Activated naive CD4-positive, alpha-beta T cell treated with Interleukin-2 at 50 U/mL for 16 hours (primary cell): Measurements from ENCODE around the gene SRMS.
A peak's percentile ranks its signal among the peaks of the same experiment; 100 is the strongest.

Source experiments
- DNase-seq: peaks from one replicate; pipeline ENCODE4 v3.0.0-alpha.2; 2020

Gene SRMS

GRCh38 chr20:63565021-63565698 lies 17.6 kb upstream of the SRMS start:
- no peak for DNase-seq

- no peak for DNase-seq
These were observed 16.7 kb upstream of the SRMS start for GRCh38 chr20:63564036-63564810.

- no peak for DNase-seq
These were observed 15.8 kb upstream of the SRMS start for GRCh38 chr20:63563225-63563935.

GRCh38 chr20:63562461-63563224 lies 15.1 kb upstream of the SRMS start:
- DNase-seq: no peak

DNA sequence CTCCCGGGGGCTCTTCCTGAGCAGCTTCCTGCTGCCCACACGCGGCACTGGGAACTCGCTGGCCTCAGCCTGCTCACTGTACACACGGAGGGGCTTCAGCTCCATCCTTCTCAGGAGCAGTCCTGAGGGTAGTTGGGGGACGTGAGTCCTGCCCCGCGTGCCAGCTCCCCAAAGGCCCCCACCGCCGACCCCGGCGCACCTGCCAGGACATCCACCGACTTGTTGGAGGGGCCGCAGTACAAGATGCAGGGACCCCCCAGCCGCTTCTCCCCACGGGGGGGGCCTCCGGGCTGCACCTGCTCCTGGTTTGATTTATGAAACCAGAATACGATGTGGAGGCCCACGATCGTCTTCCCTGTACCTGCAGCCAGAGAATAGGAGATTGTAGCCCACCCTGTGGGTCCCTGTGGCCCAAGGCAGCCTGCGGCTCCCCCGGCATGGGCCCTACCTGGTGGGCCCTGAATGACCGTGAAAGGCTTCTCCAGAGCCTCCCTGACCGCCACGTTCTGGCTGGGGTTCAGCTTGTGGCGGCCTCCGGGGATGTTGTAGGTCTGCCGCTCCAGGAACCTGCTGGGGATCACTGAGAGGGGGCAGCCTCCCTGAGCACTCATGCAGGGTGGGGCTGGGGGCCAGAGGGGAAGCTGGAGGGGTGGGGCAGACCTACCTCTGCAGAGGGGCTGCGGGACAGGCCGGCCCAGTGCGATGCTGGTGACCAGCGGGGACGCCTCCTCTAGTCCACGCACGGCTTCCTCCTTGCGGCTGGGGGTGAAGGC lies 14.3 kb upstream of the SRMS start:
- DNase-seq: no peak

DNA sequence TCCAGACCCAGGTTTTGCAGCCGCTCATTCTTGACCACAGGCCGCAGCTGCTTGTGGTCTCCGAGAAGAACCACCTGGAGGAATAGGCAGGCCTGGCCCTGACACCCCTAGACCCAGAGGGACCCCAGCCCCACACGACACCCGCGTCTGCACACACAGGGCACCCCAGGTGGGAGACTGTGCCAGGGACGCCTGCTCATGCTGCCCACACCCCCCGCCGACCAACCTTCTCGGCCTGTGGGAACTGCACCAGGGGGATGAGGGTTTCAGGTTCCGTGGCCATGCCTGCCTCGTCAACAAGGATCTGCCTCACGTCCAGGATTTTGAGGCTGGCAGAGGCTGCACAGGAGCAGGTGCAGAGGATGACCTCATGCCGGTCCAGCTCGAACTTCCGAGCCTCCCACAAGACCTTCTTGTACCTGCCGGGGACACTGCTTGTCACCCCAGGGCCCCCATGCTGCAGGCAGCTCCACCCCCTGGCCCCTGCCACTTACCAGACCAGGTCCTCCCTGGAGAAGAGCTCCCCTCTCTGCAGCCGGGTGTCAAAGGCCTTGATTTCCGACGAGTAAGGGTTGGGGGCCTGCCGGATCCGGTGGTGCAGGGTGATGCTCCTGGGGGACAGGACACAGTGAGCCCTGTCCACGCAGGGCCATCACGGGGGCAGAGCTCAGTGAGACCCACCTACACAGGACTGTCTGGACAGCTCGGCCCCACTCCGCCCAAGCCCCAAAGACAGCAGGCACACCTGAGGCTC lies 13.5 kb upstream of the SRMS start:
- no peak for DNase-seq

- DNase-seq: no peak
These were observed 12.8 kb upstream of the SRMS start for GRCh38 chr20:63560333-63560805.

DNA sequence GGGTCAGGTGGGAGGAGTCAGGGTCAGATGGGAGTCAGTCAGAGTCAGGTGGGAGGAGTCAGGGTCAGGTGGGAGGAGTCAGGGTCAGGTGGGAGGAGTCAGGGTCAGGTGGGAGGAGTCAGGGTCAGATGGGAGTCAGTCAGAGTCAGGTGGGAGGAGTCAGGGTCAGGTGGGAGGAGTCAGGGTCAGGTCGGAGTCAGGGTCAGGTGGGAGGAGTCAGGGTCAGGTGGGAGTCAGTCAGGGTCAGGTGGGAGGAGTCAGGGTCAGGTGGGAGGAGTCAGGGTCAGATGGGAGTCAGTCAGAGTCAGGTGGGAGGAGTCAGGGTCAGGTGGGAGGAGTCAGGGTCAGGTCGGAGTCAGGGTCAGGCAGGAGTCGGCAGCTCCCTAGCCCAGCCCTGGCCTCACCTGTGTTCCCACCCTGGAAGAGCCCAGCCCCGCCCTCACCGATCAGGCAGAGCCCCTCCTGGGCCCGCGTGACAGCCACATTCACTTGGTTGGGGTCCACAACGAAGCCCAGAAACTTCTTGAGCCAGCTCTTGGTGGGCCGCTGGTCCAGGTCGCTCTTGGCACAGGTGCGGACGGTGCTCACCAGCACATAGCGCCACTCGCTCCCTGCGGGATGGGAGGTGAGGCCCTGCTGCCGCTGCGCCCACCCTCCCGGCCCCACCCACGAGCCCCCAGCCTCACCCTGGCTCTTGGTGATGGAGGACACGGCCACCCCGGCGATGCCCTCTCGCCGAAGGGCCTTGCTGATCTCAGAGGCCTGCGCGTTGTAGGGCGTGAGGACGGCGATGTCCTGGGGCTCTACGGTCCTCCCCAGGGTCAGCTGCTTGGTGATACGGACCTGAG lies 12.2 kb upstream of the SRMS start:
- peak; percentile 35 for DNase-seq

DNA sequence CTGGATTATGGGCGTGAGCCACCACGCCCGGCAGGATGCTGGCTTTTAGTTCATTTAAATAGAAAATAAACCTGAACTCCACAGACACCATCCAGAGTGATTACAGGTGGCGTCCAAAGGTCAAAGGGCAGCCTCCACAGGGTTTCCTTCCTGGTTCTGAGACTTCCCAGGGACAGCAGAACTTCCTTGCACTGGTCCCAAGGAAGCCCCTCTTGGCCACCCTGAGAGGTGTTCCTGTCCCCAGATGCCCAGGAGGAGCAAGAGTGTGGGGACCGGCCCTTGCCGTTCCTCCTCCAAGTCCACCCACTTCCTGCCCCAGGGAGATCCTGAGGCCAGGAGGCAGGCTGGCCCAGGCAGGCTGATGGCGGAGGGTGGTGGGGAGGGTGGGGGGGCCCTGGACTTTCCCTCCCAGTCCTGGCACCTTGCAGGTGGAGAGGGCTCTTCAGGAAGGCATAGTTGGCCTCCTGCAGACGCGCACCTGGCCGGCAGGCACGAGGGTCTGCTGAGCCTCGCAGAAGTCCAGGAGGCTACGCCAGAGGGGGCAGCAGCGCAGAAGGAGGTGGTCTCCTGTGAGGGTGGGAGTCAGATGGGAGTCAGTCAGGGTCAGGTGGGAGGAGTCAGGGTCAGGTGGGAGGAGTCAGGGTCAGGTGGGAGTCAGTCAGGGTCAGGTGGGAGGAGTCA lies 11.4 kb upstream of the SRMS start:
- DNase-seq: no peak

DNA sequence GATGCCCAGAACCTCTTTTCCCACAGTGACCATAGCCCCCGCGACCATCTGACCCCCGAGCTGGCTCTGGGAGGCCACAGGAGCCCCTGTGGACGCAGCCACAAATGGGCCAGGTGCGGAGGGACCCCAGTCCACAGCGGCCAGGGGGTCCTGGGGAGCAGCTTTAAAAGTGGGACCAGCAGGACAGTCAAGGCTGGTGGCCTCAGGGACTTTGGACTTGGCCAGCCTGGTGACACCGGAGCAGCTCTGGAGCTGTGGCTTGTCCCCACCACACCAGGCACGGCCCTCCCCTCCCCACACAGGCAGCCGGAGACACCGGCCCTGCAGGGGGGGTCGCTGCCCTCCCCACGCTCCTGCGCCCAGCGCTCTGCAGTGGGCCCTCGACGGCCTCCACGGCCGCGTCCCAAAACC lies 9.9 kb upstream of the SRMS start:
- no peak for DNase-seq

- DNase-seq: no peak
These were observed 9.4 kb upstream of the SRMS start for GRCh38 chr20:63556873-63557478.

DNA sequence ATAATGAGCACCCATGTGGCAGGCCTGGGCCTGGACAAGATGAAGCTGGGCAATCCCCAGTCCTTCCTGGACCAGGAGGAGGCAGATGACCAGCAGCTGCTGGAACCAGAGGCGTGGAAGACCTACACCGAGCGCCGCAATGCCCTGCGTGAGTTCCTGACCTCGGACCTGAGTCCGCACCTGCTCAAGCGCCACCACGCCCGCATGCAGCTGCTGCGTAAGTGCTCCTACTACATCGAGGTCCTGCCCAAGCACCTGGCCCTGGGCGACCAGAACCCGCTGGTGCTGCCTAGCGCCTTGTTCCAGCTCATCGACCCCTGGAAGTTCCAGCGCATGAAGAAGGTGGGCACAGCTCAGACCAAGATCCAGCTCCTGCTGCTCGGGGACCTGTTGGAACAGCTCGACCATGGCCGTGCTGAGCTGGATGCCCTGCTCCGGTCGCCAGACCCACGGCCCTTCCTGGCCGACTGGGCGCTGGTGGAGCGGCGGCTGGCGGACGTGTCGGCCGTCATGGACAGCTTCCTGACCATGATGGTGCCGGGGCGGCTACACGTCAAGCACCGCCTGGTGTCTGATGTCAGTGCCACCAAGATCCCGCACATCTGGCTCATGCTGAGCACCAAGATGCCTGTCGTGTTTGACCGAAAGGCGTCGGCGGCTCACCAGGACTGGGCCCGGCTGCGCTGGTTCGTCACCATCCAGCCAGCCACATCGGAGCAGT lies 8.3 kb upstream of the SRMS start:
- no peak for DNase-seq

DNA sequence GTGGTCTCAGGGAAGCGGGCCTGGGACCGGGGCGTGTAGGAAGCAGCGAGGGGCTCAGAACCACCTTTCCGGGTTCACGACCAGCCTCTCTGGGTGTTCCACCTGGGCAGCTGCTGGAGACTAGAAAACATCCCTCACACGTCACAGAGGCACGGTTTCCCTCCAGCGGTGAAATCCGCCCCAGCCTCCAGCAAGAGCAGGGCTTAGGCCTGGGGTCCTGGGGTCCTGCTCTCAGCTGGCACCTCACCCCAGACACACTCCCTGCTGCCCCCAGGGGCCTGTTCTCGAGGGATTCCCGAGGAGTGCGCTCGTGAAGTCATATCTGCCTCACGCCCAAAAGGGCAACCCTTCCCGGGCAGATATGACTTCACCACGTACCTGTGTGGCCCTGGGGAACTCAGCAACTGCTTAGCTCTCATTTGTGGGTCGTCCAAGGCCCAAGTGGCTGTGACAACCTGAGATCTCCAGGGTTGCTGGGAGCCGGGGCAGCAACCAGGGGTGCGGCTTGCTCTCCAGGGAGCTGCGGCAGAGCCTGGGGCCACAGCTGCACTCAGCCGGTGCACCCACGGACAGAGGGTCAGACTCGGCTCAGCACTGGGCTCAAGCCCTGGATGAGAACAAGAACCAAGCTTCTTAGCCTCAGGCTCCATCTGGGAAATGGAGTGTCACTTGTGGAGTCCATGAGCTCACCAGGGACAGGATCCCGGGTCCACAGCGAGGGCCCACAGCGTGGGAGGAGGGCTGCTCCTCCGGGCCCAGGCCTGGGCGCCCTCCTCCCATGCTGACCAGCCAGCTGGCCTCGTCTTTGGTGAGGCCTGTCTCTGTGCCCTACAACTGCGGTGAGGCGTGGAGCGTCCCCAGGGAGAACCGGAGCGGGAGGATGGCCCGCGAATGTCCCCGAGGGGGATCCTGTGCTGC lies 7.1 kb upstream of the SRMS start:
- no peak for DNase-seq

DNA sequence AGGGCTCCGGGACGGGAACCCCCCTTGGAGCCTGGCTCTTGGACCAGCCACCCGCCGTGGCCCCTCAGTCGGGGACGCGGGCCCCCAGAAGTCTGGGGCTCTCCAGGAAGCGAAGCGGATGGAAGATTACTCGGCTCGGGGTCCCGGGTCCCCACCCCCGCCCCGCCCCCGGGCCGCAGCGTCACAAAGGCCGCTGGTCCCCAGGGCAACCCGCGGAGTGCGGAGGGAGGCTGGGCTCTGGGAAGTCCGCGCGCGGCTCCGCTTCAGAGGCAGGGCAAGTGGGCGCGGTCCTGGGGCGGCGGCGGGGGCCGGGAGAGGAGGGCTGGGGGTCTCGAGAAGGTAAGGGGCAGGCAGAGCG lies 6.4 kb upstream of the SRMS start, which contains the start of gene FNDC11:
Gene FNDC11, plus strand, starts transcription at position 227 of the 358 bp plus-strand sequence. CDS start 1,505 bp downstream, outside the sequence.
- peak; percentile 45 for DNase-seq

DNA sequence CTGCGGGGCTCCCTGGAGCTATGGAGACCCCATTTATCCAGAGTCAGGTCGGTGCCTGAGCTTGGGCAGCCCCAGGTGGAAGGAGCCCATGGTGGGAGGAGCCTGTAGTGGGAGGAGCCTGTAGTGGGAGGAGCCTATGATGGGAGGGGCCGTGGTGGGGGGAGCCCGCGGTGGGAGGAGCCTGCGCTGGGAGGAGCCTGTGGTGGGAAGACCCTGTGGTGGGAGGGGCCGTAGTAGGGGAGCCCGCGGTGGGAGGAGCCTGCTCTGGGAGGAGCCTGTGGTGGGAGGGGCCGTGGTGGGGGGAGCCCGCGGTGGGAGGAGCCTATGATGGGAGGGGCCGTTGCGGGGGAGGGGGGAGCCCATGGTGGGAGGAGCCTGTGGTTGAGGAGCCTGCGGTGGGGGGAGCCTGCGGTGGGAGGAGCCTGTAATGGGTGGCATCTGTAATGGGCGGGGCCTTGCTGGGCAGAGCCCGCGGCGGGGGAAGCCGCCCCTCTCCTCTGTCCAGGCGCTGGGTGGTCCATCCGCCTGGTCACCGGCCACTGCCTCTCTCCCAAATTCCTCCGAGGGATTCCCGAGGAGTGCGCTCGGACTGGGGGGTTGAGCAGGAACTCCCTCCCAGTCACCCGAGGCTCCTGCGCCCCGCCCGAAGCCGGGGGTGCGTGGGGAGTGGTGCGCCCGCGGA lies 5.8 kb upstream of the SRMS start:
- DNase-seq: peak; percentile 88

- DNase-seq: peak; percentile 38
These were observed 5.1 kb upstream of the SRMS start for GRCh38 chr20:63552481-63553249.
